BE2C (cell line): ENCODE data around the gene FBXO41.

Experiments used
- DNase-seq: peaks from one replicate; pipeline ENCODE4 v3.0.0-alpha.2; 2020
- H3K27me3 ChIP-seq: fragments of 250-450 bp; sonication (Bioruptor Pico); 2 replicates; pipeline ENCODE4 v1.5.1; 2020; ENCODE audit warnings: mild to moderate bottlenecking
- H3K36me3 ChIP-seq: fragments of 250-450 bp; sonication (Bioruptor Pico); 2 replicates; pipeline ENCODE4 v1.5.1; 2020; ENCODE audit warnings: mild to moderate bottlenecking
- H3K4me1 ChIP-seq: fragments of 250-450 bp; sonication (Bioruptor Pico); 2 replicates; pipeline ENCODE4 v1.5.1; 2020
- H3K4me3 ChIP-seq: 2 replicates; pipeline ENCODE4 v1.5.1; 2011; ENCODE audit warnings: low read depth, low read length
- H3K9me3 ChIP-seq: fragments of 250-450 bp; sonication (Bioruptor Pico); 2 replicates; pipeline ENCODE4 v1.5.1; 2020
- TF ChIP-seq, protein P1 (sequence below): IDR thresholded peaks from 2 replicates; pipeline ENCODE4 v1.5.1; 2012; ENCODE audit warnings: mild to moderate bottlenecking, low read depth, low read length

Gene FBXO41

DNA sequence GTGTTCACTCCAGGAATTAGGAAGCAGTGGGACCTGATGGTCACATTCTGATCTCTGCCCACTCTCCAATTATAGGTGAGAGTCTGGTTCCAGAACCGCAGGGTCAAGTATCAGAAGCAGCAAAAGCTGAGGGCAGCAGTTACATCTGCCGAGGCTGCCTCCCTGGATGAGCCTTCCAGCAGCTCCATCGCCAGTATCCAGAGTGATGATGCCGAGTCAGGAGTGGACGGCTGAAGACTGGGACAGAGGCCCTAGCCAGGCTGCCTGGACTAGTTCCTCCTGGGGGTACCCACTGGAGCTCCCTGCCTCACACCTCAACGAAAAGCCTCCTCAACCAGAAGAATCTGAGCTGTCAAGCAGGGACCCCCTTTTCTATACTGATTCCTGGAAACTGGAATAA, 73.6 kb downstream of the FBXO41 start:
- Histone ChIP-seq H3K4me3 (no peak overlapping the region), H3K27me3 (peaks cover 3% of the 10 kb centered on the region; the same call in 1 of the 2 replicates), H3K4me1 (no peaks in the 10 kb centered on the region), H3K36me3 (no peaks in the 10 kb centered on the region), H3K9me3 (no peaks in the 10 kb centered on the region)
- no peak for DNase-seq
- TF ChIP-seq, protein P1, sequence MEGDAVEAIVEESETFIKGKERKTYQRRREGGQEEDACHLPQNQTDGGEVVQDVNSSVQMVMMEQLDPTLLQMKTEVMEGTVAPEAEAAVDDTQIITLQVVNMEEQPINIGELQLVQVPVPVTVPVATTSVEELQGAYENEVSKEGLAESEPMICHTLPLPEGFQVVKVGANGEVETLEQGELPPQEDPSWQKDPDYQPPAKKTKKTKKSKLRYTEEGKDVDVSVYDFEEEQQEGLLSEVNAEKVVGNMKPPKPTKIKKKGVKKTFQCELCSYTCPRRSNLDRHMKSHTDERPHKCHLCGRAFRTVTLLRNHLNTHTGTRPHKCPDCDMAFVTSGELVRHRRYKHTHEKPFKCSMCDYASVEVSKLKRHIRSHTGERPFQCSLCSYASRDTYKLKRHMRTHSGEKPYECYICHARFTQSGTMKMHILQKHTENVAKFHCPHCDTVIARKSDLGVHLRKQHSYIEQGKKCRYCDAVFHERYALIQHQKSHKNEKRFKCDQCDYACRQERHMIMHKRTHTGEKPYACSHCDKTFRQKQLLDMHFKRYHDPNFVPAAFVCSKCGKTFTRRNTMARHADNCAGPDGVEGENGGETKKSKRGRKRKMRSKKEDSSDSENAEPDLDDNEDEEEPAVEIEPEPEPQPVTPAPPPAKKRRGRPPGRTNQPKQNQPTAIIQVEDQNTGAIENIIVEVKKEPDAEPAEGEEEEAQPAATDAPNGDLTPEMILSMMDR, result no peak

DNA sequence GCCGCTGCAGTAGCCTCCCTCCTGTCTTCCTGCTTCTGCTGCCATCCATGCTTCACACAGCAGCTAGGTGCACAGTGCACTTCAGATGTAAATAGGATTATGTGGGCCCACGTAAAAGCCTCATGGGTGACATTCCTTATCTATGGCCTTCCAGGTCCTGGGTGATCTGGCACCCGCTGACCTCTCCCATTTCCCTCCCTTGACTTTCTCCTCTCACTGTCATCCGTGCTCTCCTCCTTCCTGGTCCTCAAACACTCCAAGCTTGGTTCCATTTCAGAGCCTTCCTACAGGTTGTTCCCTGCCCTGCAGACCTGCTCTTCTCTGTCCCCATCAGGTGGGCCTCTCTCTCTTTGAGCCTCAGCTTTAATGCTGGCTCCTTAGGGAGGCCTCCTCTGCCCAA, 74.3 kb downstream of the FBXO41 start:
- Histone ChIP-seq H3K27me3 (peaks cover 5% of the 10 kb centered on the region), H3K9me3 (no peaks in the 10 kb centered on the region), H3K4me3 (no peak overlapping the region), H3K36me3 (no peaks in the 10 kb centered on the region), H3K4me1 (no peaks in the 10 kb centered on the region)
- DNase-seq, result no peak
- TF ChIP-seq, protein P1, result no peak

DNA sequence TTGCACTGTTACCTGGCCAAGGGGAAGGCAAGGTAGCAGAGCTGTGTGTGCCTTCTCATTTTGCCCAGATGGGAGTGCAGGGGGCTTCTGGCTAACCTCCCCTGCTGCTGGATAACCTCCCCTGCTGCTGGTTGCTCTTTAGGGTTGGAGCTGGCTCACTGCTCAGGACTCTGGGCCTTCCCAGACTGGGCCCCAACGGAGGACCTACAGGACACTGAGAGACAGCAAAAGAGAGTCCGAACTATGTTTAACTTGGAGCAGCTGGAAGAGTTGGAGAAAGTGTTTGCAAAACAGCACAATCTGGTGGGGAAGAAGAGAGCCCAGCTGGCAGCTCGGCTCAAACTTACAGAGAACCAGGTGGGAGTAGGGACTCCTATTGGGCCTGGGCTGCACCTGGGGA, 76.0 kb downstream of the FBXO41 start:
- no peak for DNase-seq
- H3K4me1 ChIP-seq, result no peaks in the 10 kb centered on the region
- peaks cover 18% of the 10 kb centered on the region for H3K27me3 ChIP-seq
- no peaks in the 10 kb centered on the region for H3K9me3 ChIP-seq
- H3K4me3 ChIP-seq, result no peak overlapping the region
- TF ChIP-seq, protein P1, result no peak
- H3K36me3 ChIP-seq, result no peaks in the 10 kb centered on the region

DNA sequence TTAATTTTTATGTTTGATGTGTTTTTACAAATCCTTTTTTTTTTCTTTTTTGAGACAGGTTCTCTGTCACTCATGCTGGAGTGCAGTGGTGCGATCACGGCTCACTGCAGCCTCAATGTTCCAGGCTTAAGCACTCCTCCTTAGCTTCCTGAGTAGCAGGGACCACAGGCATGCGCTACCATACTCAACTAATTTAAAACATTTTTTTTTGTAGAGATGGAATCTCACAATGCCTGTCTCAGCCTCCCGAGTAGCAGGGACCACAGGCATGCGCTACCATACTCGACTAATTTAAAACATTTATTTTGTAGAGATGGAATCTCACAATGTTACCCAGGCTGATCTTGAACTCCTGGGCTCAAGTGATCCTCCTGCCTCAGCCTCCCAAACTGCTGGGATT, 78.7 kb downstream of the FBXO41 start:
- TF ChIP-seq, protein P1, result no peak
- Histone ChIP-seq H3K4me1 (no peaks in the 10 kb centered on the region), H3K36me3 (no peaks in the 10 kb centered on the region), H3K4me3 (no peak overlapping the region), H3K9me3 (no peaks in the 10 kb centered on the region), H3K27me3 (peaks cover 37% of the 10 kb centered on the region)
- no peak for DNase-seq
